GM06990 (cell line): ENCODE results near the gene MYOF.

ENCODE experiments used
- DNase-seq: peaks from one replicate; pipeline ENCODE4 v3.0.0-alpha.2; 2011; ENCODE audit not compliant: insufficient read length; ENCODE audit errors: extremely low read depth
- H3K27me3 ChIP-seq: replicated peaks from 2 replicates; pipeline ENCODE4 v1.6.0; 2011; ENCODE audit warnings: low read length; ENCODE audit not compliant: control insufficient read depth, insufficient read depth
- H3K36me3 ChIP-seq: 2 replicates; pipeline ENCODE4 v1.5.1; 2011; ENCODE audit warnings: low read length; ENCODE audit not compliant: control insufficient read depth, insufficient read depth
- H3K4me3 ChIP-seq: replicated peaks from 2 replicates; pipeline ENCODE4 v1.5.1; 2011; ENCODE audit warnings: low read depth, mild to moderate bottlenecking, control low read depth, low read length
- TF ChIP-seq, protein P1 (sequence below): IDR thresholded peaks from 2 replicates; pipeline ENCODE4 v1.5.1; 2011; ENCODE audit warnings: low read length, control low read depth, mild to moderate bottlenecking, inconsistent platforms; ENCODE audit not compliant: insufficient read depth, poor library complexity, severe bottlenecking

Gene MYOF

GRCh38 chr10:93378997-93379730 is 103.0 kb downstream of the MYOF start:
- TF ChIP-seq, protein P1, sequence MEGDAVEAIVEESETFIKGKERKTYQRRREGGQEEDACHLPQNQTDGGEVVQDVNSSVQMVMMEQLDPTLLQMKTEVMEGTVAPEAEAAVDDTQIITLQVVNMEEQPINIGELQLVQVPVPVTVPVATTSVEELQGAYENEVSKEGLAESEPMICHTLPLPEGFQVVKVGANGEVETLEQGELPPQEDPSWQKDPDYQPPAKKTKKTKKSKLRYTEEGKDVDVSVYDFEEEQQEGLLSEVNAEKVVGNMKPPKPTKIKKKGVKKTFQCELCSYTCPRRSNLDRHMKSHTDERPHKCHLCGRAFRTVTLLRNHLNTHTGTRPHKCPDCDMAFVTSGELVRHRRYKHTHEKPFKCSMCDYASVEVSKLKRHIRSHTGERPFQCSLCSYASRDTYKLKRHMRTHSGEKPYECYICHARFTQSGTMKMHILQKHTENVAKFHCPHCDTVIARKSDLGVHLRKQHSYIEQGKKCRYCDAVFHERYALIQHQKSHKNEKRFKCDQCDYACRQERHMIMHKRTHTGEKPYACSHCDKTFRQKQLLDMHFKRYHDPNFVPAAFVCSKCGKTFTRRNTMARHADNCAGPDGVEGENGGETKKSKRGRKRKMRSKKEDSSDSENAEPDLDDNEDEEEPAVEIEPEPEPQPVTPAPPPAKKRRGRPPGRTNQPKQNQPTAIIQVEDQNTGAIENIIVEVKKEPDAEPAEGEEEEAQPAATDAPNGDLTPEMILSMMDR: no peak
- no peaks in the 10 kb centered on the region for H3K27me3 ChIP-seq
- no peak for DNase-seq
- no peak overlapping the region for H3K4me3 ChIP-seq
- H3K36me3 ChIP-seq: no peaks in the 10 kb centered on the region

- Histone ChIP-seq H3K36me3 (no peaks in the 10 kb centered on the region), H3K27me3 (no peaks in the 10 kb centered on the region), H3K4me3 (no peak overlapping the region)
- TF ChIP-seq, protein P1: no peak
- DNase-seq: no peak
Measured at GRCh38 chr10:93378039-93378438, 104.1 kb downstream of the MYOF start.

DNA sequence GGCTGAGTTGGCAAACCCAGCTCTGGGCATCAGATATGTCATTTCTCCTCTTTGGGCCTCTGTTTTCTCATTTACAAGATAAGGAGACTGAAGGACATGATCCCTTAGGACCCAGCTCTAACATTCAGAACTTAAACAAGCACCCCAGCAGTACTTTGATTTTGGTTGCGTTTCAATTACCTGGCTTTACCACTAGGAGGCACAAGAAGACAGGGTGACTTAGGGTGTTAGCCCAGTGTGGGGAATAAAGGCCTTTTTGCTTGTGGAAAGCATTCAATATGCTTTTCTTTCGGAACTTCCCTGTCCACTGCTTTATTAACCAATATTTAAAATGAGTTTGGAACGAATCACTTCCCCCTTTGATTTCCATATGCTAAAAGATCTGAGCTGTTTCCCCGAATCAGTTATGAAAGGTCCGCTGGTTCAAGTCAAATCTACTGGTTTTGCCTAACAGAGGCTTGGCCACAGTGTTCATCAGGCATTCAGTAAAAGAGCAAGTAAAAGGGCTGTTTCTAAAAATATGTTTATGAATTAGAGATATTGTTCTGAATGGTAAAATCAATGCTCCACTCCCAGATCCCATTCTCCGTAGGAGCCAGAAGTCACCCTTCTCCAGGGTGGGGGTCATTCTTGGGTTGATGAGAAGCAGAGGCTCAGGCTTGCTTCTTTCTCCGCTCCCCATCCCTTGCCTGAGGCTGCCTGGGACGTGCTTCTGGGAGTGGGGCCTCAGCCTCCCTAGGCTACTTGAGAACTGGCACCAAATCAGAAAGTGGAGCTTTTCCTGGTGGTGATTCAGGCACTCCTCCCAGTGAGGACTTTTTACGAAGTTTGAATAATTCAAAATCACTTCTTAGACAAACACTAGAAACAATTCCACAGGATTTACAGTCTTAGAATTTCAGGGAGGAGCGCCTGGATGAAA is 105.5 kb downstream of the MYOF start:
- TF ChIP-seq, protein P1: peak; percentile 84
- DNase-seq: peak; percentile 9
- no peak overlapping the region for H3K4me3 ChIP-seq

DNA sequence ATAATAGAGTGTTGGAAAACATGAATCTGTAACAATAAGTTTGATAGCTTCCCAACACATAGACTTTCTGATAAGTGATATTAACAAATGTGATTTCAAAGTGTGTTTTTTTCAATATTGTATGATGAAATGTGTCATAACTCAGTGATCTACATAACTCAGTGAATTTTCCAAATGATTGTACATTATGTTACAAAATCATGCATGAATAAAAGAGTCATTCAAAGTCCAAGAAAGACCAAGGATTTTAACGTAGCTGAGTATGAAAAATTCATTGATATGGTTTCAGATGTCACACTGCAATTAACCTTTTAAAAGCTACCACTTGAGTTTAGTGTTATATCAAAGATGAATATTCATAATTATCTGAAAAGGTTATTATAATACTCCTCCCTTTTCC is 111.2 kb downstream of the MYOF start:
- DNase-seq: no peak
- Histone ChIP-seq H3K4me3 (no peak overlapping the region), H3K36me3 (no peaks in the 10 kb centered on the region), H3K27me3 (no peaks in the 10 kb centered on the region)
- TF ChIP-seq, protein P1: no peak

More for the DNA sequence above, 105.5 kb downstream of the MYOF start:
- H3K36me3 ChIP-seq: no peaks in the 10 kb centered on the region
- H3K27me3 ChIP-seq: no peaks in the 10 kb centered on the region

- no peak for DNase-seq
- H3K27me3 ChIP-seq: no peaks in the 10 kb centered on the region
- H3K4me3 ChIP-seq: no peak overlapping the region
- TF ChIP-seq, protein P1: no peak
- no peaks in the 10 kb centered on the region for H3K36me3 ChIP-seq
Measured at GRCh38 chr10:93369588-93370164, 112.5 kb downstream of the MYOF start.
